Vagina (tissue), 2 donors: ENCODE data around the gene FGFBP2.

Experiments
- POLR2A ChIP-seq, 2 donors: fragments of 450-650 bp; IDR thresholded peaks; one replicate each; pipeline ENCODE4 v1.6.1; 2017; ENCODE audit warnings: antibody characterized with exemption in 2 of 2, mild to moderate bottlenecking in 2 of 2, moderate library complexity in 2 of 2
- POLR2AphosphoS5 ChIP-seq, 2 donors: sonication (generic); formaldehyde crosslinking; IDR thresholded peaks; one replicate each; pipeline ENCODE4 v1.9.0; 2017; ENCODE audit warnings: antibody characterized with exemption in 2 of 2, mild to moderate bottlenecking in 2 of 2, low read depth in 1 of 2; ENCODE audit not compliant: insufficient read depth in 1 of 2
- TF ChIP-seq, protein P1 (sequence below), 3 experiments: fragments of 450-650 bp in 2 of 3; fragments of 200-600 bp in 1 of 3; sonication (generic) in 1 of 3; IDR thresholded peaks; one replicate each; pipeline ENCODE4 v1.5.1; 2017 to 2019; ENCODE audit warnings: antibody characterized with exemption in 3 of 3, mild to moderate bottlenecking in 2 of 3, moderate library complexity in 2 of 3

DNA sequence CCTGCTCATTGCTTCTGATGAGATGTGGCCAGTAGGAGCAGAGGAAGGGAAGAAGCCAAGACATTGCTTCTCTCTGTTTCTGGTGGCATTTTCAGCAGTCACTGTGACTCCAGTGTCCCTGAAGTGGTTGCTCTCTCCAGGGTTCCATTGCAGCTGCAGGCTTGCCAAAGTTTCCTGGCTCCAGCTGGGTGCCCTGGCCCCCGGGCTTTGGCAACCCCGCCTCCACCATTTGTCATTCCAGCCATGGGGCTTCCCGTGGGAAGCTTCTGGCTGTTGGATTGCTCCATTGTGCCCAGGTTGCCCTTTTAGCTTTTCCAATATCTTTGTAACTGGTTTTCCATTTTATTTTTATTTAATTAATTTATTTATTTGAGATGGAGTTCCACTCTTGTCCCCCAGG lies 37.1 kb downstream of the FGFBP2 start:
- TF ChIP-seq, protein P1, sequence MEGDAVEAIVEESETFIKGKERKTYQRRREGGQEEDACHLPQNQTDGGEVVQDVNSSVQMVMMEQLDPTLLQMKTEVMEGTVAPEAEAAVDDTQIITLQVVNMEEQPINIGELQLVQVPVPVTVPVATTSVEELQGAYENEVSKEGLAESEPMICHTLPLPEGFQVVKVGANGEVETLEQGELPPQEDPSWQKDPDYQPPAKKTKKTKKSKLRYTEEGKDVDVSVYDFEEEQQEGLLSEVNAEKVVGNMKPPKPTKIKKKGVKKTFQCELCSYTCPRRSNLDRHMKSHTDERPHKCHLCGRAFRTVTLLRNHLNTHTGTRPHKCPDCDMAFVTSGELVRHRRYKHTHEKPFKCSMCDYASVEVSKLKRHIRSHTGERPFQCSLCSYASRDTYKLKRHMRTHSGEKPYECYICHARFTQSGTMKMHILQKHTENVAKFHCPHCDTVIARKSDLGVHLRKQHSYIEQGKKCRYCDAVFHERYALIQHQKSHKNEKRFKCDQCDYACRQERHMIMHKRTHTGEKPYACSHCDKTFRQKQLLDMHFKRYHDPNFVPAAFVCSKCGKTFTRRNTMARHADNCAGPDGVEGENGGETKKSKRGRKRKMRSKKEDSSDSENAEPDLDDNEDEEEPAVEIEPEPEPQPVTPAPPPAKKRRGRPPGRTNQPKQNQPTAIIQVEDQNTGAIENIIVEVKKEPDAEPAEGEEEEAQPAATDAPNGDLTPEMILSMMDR (IDR thresholded peaks at IDR 0.05), result no peak
- TF ChIP-seq POLR2AphosphoS5 (IDR thresholded peaks at IDR 0.05; ENCODE audit: insufficient read depth in 1 of 2, low read depth in 1 of 2) (no peak), POLR2A (IDR thresholded peaks at IDR 0.05) (no peak)
